SKM-1 treated with dmso at 0.1 percent for 144 hours (cell line): ENCODE results near the gene CALY.

ENCODE experiments used
- DNase-seq: peaks from one replicate; lab custom pipeline; 2025; ENCODE audit not compliant: unreplicated experiment; lab: John Stamatoyannopoulos, UW

Gene CALY

DNA sequence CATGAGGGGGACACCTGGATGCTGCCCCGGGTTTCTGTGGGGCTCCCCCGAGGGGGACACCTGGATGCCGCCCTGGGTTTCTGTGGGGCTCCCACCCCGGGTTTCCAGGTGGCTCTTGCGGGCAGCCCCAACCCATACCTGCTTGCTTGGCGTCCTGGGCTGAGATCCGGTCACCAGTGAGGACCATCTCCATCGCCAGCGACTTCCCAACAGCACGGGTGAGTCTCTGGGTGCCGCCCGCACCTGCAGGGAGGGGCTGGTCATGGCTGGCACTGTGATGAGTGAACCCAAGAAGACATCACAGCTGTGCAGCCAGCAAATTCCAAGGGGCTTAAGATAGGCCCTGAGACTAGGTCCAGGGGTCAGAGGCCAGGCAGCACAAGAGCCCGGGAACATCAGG, 30.1 kb upstream of the CALY start:
- no peak for DNase-seq

DNA sequence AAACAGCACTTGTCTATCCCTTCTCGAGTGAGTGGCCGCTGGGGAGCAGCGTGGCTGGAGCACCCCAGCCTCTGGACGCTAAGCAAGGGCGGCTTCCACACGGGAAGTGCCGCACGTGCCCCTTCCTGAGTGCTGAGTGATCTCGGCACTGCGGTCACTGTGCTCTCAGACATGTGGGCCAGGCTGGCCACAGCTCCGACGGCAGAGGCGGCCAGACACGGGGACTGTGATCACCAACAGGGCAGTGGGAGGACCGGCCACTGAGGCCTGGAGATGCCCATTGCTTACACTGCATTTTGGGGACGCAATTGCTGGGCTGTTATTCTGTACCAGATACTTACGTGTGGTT, 29.4 kb upstream of the CALY start:
- DNase-seq, result no peak

DNA sequence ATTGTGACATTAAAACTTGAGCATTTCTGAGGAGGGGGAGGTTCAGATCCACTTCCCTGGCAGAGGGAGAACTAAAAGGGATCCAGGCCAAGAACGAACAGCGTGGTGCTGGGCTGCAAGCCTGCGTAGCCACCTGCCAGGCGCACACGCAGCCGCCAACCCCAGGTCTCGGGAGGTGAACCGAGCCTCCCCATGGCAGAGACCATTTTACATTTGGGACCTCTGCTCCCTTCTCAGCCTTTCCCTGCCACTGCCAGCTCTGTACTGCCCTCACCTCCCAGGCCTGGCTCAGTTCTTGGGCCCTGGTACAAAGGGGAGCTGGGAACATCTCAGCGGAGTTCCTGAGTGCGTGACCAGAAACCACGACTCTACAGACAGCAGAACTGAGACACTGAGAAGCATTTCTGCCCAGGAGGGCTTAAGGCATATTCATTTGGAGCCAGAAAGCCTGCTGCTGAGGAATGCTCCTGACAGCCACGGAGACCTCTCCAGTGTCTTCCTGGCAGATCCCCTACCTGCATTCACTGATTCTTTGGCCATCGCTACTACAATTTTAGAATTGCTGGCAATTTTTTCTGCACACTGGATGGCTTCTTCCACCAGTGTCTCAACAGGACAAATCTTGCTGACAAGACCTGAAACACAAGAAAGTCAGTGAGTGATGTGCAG, 28.9 kb upstream of the CALY start:
- no peak for DNase-seq

DNA sequence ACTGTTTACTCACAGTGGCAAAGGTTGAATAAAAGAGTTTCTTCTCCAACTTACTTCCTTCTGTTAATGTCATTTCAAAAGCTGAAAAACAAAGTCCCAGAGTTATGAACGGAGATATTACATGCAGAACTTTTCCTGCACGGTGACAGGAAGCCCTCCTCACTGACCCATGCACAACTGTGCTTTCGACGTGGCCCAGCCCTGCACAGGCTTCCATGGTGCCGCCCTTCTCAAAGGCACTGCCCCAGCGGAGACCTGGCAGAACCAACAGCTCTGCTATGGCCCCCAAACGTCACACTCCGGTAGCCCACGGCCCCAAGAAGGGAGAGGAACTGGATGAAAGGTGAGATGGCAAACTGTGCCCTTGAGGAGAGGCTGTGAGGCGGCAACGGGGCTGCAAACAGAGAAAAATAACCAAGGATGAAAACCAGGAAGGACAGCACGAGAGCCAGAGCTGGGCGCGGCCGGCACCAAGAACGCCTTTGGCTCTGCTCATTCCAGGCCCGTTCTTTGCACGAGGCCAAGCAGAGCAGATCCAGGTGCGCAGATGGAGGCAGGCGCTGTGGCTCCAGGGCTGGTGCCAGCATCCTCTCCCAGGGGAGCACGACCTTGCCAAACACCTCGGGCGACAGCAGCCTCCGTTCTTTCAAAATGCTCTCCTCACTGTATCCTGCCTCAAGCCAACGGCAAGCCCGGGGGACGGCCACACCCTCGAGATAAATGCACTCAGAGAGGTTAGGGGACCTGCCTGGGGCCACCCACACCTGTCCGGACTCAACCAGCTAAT, 28.1 kb upstream of the CALY start:
- no peak for DNase-seq

DNA sequence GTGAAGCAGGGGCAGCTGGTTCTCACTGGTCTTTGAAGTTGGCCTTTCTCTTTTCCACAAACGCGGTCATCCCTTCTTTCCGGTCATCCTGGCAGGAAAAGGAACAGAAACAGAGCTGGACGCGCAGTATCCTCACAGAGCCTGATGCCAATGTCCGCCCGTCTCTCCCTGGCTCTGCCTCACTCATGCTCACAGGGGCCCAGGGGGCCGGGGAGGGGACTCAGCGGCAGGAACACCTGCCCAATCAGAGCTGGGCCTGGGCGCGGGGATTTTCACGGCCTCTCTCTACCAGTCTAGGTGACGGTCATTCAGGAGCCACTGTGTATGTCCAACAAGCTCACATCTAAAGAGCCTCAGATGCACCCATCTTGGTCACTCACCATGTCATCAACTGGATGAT, 26.1 kb upstream of the CALY start:
- DNase-seq, result no peak

DNA sequence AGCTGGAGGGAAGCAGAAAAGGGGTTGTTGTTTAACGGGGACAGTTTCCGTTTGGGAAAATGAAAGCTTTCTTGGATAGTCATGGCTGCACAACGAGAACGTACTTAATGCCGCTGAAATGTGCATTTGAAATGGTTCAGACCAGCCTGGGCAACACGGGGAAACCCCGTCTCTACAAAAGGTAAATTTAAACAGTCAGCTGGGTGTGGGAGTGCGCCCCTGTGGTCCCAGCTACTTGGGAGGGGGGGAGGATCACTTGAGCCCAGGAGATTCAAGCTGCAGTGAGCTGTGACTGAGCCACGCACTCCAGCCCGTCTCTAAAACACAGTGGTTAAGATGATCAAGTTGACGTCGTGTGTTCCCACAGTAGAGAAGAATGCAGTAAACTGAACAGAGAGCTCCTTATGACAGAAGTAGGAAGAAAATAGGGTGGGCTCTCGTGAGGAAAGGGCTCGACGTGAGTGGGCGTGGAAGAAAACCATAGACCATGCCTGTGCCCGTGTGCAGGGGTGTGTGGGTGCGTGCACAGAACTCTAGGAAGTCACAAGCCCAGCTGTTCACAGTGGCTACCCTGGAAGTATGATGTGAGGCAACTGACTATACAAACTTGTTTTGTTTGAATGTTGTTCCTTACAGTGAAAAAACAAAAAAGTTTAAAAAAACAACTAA, 25.2 kb upstream of the CALY start:
- no peak for DNase-seq

DNA sequence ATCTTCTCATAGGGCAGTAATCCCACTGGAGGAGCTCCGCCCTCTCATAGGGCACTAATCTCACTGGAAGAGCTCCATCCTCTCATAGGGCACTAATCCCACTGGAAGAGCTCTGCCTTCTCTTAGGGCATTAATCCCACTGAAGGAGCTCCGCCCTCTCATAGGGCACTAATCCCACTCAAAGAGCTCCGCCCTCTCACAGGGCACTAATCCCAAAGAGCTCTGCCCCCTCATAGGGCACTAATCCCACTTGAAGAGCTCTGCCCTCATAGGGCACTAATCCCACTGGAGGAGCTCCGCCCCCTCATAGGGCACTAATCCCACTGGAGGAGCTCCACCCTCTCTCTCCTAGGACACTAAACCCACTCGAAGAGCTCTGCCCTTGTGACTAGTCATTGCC, 24.5 kb upstream of the CALY start:
- DNase-seq, result no peak

DNA sequence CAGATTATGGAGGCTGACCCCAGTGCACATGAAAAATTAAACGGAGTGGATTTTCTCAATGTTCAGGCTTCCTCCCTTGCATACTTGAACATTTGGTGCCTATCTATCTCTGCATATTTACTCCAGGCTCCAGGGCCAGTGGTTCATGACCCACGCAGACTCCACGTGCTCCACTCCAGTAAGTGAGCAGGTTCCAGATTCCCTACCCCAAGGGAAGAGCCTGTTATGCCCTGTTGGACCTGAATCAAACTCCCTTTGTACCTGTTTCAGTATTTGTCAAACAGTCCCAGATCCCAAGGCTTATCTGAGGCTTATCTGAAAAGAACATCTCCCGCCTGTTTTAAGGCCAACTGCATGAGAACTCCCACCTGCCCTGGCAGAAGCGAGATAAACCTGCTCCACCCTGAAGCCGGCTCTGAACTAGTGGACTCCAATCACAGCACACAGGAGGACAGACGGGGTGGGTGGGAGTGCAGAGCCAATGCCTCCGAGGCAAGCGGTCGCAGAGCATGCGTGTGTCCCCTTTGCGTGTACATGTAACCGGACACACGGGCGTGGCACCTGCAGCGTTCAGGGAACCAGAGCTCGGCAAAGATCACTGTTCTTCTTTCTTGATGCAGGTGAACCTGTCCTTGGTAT, 23.4 kb upstream of the CALY start:
- DNase-seq, result no peak

DNA sequence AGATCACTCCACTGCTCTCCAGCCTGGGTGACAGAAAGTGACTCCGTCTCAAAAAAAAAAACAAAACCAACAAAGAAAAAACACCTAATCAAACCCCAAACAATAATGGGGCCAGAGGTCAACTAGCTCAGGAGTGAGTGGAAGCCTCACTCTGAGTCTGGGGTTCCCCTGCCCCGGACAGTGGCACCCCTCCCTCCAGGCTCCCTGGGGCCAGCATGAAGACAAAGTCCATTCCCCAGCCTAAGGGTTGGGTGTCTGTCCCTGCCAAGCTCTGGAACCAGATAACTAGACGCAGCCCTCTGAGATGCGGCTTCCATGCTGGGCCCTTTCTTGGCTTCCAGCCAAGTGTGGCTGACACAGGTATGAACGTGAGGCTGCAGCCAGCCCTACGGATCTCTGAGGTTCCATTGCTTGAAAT, 22.9 kb upstream of the CALY start:
- DNase-seq, result no peak

DNA sequence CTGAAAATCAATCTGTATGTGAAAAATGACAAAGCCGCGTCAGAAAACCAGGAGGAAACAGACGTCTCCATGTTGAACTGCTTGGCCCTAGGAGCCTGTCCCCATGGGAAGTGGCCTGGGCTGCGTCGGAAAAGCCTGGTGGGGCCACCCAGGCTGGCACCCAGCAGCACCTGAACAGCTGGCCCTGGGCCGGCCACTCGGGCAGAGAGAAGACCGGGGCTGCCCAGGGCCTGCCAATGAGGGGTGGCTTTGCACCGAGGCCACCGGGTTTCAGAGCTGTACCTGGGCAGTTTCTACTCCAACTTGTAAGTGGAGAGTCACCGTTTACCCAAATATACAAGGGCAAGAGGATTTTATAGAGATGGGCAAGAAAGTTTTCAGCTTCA, 22.2 kb upstream of the CALY start:
- no peak for DNase-seq

DNA sequence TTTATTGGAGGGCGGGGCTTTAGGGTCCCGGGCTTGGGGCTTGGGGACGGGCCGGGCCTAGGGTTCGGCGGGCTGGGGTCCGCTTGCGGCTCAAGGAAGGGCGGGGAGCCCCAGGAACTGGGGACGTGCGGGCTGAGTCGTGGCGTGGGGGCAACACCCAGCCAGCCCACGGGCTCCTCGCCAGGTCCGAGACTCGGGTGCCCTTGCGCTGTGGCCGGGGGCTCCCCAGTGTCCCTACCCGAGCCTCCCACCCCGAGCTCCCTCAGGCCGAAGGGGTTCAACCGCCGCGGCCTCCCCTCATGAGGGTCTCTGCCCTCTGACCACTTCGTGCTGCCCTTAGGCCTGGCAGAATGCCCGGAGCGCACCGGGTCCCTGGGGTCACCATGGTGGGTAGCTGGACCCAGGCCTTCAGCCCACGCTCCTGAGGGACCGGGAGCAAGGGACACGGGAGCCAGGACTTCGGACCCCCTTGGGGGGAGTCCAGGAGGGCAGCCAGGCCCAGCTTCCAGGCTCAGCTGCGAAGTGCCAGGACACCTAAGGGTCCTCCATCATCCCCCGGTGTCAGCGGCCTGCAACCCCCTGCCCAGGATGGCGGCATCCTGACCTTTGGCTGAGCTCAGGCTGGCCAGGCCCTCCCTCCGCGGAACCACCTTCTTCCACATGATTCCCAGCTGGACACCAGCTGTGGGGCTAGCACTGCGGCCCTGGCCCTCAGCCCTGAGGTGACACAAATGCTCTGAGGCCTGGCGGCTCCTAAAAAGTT, 21.6 kb upstream of the CALY start:
- no peak for DNase-seq

DNA sequence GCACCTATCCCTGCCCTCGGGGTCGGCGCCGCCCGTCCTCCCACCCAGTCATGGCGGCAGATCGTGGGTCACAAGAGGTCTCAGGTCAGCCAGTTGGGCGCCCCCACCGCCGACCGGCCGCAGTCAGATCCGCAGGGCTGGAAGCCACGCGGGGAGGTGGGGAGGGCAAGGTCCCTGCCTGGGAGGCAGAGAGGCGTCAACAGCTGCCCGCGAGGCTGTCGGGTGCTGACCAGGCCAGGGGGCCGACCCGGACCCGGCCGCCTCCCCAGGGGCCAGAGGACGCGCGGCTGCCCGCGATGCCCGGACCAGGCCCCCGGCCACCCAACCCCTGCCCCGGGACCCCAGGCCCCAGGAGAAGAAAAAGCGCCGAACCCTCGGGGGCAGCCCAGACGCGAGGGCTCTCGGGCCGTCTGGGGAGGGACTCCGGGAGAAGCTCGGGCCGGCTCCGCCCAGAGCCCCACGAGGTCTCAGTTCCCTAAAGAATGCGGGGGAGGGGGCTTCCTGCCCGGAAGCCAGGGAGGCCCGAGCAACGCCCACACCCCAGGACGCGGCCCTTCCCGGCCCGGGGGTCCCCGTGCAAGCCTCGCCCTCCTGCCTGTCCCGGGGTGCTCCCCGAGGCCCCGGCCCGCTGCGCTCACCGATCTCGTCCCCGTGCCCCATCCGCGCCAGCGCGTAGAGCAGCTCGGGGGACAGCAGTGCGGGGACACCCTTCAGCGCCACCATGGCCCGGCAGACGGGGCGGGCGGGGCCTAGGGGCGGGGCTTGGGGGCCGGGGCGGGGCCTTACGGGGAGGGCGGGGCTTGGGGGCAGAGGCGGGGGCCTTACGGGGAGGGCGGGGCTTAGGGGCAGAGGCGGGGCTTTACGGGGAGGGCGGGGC, 20.8 kb upstream of the CALY start, which contains the start of gene FUOM:
TSS of gene FUOM (minus strand) at position 735 of the 877 bp plus-strand sequence. CDS start at position 723, 12 bp downstream.
- DNase-seq, result peak; percentile 74

DNA sequence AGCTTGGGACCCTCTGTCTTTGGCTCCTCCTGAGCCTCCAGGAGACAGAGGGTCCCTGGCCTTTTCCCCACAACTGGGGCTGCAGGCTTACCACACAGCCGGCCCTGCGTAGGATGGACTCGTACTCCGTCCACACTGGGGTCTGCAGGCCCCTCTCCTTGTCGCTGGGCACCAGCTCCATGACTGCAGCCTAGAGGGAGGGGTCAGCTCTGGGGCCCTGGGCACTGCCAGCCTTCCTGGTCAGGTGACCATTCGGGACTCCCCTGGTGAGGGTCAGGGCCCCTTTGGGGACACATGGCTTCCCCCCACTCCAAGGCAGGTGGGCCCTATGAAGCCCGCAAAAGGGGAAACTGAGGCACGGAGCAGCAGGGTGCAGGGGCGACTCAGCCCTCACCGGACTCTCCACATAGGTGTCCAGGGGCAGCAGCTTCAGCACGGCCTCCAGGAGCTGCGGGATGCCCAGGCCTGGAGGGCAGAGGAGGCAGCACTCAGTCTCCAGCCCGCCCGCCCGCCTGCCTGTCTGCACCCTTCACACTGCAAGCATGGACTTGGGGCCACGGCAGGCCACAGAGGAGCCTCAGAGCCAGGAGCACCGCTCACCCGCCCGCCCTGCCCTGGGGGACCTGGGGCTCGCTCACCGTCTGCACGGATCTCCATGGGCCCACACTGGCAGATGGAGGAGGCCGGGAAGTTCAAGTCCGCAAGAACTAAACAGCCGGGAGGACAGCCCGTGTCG, 20.0 kb upstream of the CALY start:
- DNase-seq, result no peak

DNA sequence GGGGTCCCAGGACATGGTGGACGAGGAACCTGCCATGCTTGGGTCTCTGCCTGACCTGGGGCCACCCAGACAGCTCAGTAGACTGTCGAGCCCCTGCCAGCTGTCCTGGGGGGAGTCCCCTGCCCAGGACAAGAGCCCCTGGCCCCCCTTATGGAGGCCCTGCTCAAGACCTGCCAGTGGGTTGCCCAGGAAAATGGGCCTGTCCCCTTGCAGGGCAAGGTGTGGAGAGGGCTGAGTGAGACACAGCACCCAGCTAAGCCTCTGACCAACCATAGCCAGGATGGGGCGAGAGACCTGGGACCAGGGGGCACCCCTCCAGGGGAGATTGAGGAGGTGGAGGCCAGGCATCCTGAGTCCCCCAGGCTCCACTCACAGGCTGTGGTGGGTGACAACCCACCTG, 19.3 kb upstream of the CALY start:
- DNase-seq, result no peak

DNA sequence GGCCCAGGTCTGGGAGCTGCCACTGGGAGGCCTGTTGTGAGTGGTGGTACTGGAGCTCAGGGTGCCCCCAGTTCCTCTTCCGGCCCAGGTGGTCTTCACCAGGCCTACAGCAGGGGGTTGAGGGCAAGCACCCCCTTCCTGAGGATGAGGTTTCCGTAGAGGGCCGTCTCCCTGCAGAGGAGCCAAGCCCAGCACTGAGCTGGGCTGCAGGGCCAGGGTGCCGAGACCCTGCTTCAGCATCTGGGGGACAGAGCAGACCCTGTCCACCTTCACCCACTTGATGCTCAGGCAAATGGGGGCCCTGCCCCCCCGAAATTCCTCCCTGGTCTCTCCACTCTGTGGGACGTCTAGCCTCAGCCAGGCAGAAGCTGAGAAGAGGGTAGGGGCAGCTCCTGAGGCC, 18.6 kb upstream of the CALY start:
- no peak for DNase-seq

DNA sequence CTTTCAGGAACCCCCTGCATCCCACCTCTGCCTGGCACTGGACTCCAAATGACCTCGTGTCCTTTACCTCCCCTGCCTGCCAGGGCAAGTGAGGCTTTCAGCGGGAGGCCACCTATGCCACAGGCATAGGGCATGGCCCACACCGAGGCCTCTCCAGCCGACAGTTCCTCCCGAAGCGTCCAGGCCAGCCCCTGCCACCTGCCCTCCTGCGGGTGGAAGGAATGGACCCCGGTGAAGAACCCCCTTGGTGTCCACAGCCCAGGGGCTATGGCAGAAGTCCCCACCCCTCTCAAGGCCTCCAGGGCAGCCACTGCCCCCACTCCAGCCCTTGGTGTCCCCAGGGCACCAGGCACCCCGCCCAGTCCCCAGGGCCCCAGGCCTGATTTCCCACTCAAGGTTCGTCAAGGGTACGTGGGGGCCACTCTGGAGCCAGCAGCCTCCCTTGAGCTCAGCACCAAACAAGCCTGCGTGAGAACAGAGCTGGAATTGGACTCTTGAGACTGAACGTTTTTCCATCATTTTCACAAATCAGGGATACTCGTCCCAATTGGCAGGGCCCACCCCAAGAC, 18.1 kb upstream of the CALY start:
- DNase-seq, result no peak

DNA sequence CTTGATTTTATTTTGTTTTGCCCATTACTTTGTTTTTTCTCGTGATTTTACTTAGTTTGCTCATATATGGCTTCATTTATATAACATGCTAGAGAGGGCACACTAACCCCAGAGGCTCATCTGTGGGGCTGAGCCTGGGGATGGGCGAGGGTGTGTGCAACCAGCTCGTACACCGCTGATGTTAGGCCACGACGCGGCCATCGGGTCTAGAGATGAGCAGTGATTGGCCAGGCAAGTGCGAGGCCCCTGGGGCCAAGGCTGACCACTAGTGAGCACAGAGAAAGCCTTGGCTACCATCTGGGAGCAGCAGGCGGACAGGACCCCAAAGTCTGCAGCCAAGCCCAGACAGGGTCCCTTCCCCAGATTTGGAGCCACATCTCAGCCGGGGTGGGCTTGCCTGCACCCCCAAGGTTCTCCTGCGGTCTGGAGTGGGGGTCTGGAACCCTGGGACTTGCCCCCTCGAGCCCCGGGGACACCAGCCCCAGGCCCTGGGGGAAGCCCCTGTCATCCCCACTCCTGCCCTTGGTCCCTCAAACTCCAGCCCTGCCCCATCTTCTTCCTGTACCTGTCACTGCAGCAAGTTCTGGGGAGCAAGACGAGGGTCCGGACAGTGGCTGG, 17.4 kb upstream of the CALY start:
- no peak for DNase-seq

DNA sequence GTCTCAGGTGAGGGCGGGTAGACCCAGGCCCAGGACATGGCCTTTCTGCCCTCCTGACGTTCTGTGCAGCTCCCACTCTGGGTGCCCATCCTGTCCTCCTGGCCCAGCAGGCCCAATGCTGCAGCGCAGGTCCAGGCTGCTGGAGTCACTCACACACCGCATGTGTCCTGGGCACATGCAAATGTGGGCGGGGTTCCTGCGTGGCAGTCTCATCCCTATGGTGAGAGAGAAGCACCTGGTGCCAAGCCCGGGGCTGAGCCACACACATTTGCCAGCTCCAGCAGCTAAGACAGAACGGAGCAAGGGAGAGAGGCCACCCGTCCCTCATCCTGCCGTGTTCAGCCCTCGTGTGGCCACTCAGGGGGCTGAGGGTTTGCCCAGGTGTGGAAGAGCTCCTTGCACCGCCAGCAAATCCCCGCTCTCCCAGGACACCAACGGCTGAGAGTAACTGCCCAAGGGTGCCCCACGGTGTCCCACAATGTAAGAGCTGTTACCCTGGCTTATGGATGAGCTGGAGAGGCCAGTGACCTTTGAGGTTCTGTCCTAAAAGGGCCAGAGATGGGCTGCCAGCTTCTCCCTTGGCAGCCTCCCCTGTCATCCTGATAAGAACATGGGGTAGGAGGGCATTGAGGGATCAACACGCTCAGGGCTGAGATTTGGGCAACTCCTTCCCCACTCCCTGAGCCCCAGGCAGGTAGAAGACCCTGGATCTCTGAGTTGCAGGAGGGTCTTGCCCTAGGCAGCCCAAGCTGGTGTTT, 16.7 kb upstream of the CALY start:
- no peak for DNase-seq
